ENCODE measurements around the gene EEF1AKMT3.

DNA sequence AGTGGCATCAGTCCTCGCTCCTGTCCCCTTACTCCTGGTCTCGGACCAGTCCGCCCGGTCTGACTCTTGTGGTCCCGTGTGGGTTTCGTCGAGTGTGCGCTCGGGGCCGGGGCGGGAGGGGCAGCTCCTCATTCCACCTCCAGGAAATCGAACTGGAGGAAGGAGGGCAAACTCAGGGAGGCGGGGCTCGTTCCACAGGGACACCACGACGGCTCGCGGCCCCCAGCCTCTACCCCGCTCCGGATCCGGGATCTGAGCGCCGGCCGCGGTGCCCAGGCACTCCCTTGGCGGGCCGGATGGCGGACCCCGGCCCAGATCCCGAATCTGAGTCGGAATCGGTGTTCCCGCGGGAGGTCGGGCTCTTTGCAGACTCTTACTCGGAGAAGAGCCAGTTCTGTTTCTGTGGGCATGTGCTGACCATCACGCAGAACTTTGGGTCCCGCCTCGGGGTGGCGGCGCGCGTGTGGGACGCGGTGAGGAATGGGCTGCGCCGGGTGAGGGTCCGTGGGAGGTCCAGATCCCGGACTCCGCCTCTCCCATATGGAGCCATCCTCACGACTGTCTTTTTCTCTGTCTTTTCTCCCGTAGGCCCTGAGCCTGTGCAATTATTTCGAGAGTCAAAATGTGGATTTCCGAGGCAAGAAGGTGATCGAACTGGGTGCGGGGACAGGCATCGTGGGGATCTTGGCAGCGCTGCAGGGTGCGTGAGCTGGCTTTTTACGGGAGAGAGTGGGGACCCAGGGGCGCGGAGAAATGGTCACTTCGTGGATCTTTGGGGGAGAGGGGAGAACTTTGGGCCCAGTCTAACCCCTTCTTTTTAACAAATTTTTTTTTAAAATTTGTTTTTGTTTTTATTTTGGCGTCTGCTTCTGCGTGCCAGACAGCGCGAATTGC, at the start of gene EEF1AKMT3:
- TF ChIP-seq RAD21 (IDR thresholded peaks at IDR 0.05) (no peak), YY1 (IDR thresholded peaks at IDR 0.05) (no peak), TAF1 (conservative IDR thresholded peaks at IDR 0.05) (no peak)
- TF ChIP-seq, protein P1, sequence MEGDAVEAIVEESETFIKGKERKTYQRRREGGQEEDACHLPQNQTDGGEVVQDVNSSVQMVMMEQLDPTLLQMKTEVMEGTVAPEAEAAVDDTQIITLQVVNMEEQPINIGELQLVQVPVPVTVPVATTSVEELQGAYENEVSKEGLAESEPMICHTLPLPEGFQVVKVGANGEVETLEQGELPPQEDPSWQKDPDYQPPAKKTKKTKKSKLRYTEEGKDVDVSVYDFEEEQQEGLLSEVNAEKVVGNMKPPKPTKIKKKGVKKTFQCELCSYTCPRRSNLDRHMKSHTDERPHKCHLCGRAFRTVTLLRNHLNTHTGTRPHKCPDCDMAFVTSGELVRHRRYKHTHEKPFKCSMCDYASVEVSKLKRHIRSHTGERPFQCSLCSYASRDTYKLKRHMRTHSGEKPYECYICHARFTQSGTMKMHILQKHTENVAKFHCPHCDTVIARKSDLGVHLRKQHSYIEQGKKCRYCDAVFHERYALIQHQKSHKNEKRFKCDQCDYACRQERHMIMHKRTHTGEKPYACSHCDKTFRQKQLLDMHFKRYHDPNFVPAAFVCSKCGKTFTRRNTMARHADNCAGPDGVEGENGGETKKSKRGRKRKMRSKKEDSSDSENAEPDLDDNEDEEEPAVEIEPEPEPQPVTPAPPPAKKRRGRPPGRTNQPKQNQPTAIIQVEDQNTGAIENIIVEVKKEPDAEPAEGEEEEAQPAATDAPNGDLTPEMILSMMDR (IDR thresholded peaks at IDR 0.05; ENCODE audit: low read depth, low read length, missing input control): no peak

Data from liver (tissue), 3 donors.